Measurements from ENCODE around the gene PTAFR. TPM values are rescaled to one million over a fixed set of nuclear protein-coding genes. Genes with fewer than 3 reads are reported as not detected.

Gene PTAFR
- polyA plus RNA-seq, 1 experiment, result 0.12 TPM

DNA sequence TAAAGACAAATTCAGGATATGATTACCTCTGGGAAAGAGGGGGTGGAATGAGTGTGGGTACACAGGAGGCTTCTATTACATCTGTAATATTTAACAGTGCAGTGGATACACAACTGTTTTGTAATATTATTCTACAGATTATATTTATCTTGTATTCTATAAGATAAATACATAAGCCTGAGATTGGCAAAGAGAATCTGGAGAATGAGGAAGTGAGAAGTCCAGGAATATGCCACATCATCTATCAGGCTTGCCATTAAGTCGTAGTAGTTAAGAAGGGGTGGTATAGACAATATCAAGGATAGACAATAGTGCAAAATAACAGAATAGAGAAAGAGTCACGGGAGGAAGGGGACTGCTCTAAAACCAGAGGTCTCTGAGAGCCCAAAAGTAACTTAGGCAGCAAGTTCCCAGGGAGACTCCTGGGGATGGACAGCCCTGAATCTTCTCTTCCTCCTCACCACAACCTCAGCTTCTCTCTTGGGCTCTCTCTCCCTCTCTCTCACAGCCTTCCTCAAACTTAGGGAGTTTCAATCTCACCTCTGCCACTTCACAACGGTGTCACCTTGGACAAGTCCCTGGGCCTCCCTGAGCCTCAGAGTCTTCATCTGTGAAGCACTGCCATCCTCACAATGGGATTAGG lies 14.0 kb upstream of the PTAFR start:
- POLR2A ChIA-PET, result no interaction called here
- H3K9me3 ChIP-seq (ENCODE audit: control insufficient read depth, insufficient read depth, low read length), result no peaks in the 10 kb centered on the region
- peak overlapping the region; percentile 55 for H3K27ac ChIP-seq (ENCODE audit: low read depth, low read length)
- no peak for DNase-seq (ENCODE audit: low read depth, low spot score)
- no peaks in the 10 kb centered on the region for H3K27me3 ChIP-seq (ENCODE audit: control insufficient read depth, insufficient read depth, low read length)
- H3K4me3 ChIP-seq (ENCODE audit: low read depth, low read length), result no peak overlapping the region
- CTCF ChIA-PET, result interaction anchor here (3.6 kb wide), 1 partner anchor 99 kb away, joined by 21 read pairs; no protein-coding TSS in a partner anchor
- TF ChIP-seq, protein P1, sequence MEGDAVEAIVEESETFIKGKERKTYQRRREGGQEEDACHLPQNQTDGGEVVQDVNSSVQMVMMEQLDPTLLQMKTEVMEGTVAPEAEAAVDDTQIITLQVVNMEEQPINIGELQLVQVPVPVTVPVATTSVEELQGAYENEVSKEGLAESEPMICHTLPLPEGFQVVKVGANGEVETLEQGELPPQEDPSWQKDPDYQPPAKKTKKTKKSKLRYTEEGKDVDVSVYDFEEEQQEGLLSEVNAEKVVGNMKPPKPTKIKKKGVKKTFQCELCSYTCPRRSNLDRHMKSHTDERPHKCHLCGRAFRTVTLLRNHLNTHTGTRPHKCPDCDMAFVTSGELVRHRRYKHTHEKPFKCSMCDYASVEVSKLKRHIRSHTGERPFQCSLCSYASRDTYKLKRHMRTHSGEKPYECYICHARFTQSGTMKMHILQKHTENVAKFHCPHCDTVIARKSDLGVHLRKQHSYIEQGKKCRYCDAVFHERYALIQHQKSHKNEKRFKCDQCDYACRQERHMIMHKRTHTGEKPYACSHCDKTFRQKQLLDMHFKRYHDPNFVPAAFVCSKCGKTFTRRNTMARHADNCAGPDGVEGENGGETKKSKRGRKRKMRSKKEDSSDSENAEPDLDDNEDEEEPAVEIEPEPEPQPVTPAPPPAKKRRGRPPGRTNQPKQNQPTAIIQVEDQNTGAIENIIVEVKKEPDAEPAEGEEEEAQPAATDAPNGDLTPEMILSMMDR (IDR thresholded peaks at IDR 0.05; ENCODE audit: low read depth, low read length), result no peak

DNA sequence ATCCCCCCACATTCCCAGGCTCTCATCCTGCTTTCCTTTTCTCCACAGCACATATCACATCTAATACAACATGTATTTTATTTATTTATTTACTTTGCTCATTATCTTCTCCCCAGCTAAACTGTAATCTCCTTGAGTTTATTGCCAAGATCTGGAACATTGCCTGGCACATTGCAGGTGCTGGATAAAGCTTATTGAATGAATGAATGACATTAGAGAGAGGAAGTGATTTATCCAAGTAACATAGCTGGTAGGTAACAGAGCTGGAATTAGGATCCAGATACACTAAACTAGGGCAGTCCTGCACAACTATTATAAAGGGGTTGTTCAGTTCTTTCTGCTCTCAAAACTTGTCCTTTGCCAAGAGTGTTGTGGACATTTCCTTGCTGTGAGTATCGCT lies 8.6 kb upstream of the PTAFR start:
- ChIA-PET CTCF (no interaction called here), POLR2A (no interaction called here)
- Histone ChIP-seq H3K27me3 (ENCODE audit: control insufficient read depth, insufficient read depth, low read length) (no peaks in the 10 kb centered on the region), H3K27ac (ENCODE audit: low read depth, low read length) (no peak overlapping the region), H3K9me3 (ENCODE audit: control insufficient read depth, insufficient read depth, low read length) (no peaks in the 10 kb centered on the region), H3K4me3 (ENCODE audit: low read depth, low read length) (no peak overlapping the region)
- TF ChIP-seq, protein P1 (IDR thresholded peaks at IDR 0.05; ENCODE audit: low read depth, low read length), result no peak
- no peak for DNase-seq (ENCODE audit: low read depth, low spot score)

DNA sequence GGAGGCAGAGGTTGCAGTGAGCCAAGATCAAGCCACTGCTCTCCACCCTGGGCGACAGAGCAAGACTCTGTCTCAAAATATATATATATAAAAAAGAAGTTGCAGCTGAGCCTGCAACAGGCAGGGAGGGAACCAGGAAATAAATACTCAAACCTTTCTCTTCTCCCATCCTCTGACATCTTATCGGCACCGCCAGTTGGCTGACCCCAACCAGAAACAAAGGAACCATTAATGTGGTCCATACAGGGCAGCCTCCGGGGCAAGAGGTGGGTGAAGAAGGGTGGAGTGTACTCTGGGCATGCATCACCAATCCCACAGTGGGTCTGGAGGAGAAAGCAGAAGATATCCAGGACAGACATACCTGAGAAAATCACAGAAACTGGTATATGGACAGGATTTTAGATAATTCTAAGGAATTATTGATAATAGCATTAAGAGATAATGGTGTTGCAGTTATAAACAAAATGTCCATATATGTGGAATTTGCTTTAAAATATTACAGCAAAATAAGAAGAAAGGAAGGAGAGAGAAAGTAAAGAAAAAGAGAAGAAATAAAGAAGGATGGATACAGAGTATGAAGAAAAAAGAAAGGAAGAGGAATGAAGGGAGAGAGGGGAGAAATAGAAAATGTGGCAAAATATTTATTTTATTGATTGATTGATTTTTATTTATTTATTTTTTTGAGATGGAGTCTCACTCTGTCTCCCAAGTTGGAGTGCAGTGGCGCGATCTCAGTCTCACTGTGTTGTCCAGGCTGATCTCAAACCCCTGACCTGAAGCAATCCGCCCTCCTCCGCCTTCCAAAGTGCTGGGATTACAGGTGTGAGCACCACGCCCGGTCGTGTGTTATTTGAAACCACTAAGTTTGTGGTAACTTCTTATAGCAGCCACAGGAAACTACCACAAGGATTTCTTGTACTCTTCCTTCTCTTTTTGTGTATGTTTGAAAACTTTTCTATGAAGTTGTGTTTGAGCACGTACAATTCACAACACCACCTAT lies 4.1 kb upstream of the PTAFR start:
- CTCF ChIA-PET, result no interaction called here
- H3K4me3 ChIP-seq (ENCODE audit: low read depth, low read length), result no peak overlapping the region
- no peak overlapping the region for H3K27ac ChIP-seq (ENCODE audit: low read depth, low read length)
- H3K9me3 ChIP-seq (ENCODE audit: control insufficient read depth, insufficient read depth, low read length), result no peaks in the 10 kb centered on the region
- TF ChIP-seq, protein P1 (IDR thresholded peaks at IDR 0.05; ENCODE audit: low read depth, low read length), result no peak
- POLR2A ChIA-PET, result no interaction called here
- no peak for DNase-seq (ENCODE audit: low read depth, low spot score)
- H3K27me3 ChIP-seq (ENCODE audit: control insufficient read depth, insufficient read depth, low read length), result no peaks in the 10 kb centered on the region

DNA sequence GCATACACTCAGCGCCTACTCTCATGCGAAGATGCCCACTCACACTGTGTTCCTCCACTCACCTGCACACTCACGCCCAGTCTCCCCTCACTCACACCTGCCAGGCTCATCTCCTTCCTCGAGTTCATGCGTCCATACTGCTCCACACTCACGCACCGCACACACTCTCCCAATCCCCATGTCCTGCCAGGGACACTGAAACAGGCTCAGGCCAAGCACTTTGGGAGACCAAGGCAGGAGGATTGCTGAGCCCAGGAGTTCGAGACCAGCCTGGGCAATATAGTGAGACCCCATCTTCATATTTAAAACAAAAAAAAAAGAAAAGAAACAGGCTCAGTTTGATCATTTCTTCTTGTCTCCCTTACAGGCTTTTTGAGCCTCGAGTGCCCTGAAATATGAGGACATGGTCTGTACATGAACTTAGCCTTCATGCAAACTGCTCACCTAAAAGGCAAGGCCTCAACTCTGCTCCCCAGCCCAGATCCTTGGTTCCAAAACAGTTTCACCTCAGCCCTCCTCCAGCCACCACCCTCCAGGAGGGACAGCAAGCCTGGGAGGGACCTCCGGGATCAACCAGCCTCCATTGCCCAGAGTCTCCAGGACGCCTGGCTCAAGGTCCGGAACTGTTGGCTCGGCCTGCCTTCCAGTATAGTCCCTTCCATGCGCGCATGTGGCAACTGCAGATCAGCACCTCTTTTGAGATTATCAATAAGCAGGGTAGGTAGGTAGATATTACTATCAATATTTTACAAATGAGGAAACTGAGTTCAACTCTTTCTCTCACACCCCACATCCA lies 2.4 kb upstream of the PTAFR start:
- H3K27me3 ChIP-seq (ENCODE audit: control insufficient read depth, insufficient read depth, low read length), result no peaks in the 10 kb centered on the region
- ChIA-PET CTCF (no interaction called here), POLR2A (no interaction called here)
- TF ChIP-seq, protein P1 (IDR thresholded peaks at IDR 0.05; ENCODE audit: low read depth, low read length), result no peak
- DNase-seq (ENCODE audit: low read depth, low spot score), result no peak
- H3K9me3 ChIP-seq (ENCODE audit: control insufficient read depth, insufficient read depth, low read length), result no peaks in the 10 kb centered on the region
- H3K4me3 ChIP-seq (ENCODE audit: low read depth, low read length), result no peak overlapping the region
- H3K27ac ChIP-seq (ENCODE audit: low read depth, low read length), result no peak overlapping the region

Measured in AG04450 (cell line).